ENCODE data around the gene PHF5A.

- no peak for TF ChIP-seq CTCF (IDR thresholded peaks at IDR 0.05)
- no peak for TF ChIP-seq POLR2A (IDR thresholded peaks at IDR 0.05)
These were observed 23.1 kb downstream of the PHF5A start for GRCh38 chr22:41445129-41446056.

All from lower leg skin (tissue), 3 donors.